ENCODE measurements around the gene ZNF837. TPM values are rescaled to one million over a fixed set of nuclear protein-coding genes. Genes with fewer than 3 reads are reported as not detected.
A peak's percentile ranks its signal among the peaks of the same experiment; 100 is the strongest.

The ZNF837 gene
- total and polyA plus RNA-seq, 2 of the 4 experiments (the other 2 are of a cell fraction), result 0.54 to 1.2 TPM

GRCh38 chr19:58346961-58347929 is 33.6 kb downstream of the ZNF837 start:
- Histone ChIP-seq H3K9ac (ENCODE audit: low read depth, low read length) (peak overlapping the region; percentile 69), H3K36me3 (ENCODE audit: control insufficient read depth, insufficient read depth, low read length) (peaks cover 7% of the 10 kb centered on the region; the same call in 1 of the 2 replicates), H4K91ac (ENCODE audit: insufficient read depth, low read depth, low read length) (peak overlapping the region; percentile 32), H3K4me3 (ENCODE audit: insufficient read depth, low read depth, low read length) (peak overlapping the region; percentile 66), H3K56ac (ENCODE audit: extremely low read depth, insufficient read depth, low read length) (peak overlapping the region; percentile 46; the same call in 1 of the 2 replicates), H2AK5ac (ENCODE audit: low read depth, low read length) (peak overlapping the region; percentile 57), H3K9me1 (ENCODE audit: insufficient read depth, low read length) (peaks cover 3% of the 10 kb centered on the region; the same call in 1 of the 2 replicates), H3K27me3 (ENCODE audit: control insufficient read depth, insufficient read depth, low read length) (no peaks in the 10 kb centered on the region), H3K23ac (ENCODE audit: low read depth, low read length) (peak overlapping the region; percentile 45), H2BK120ac (ENCODE audit: low read depth, low read length) (no peak overlapping the region), H2AK9ac (replicated peaks; ENCODE audit: low read depth, low read length, poor library complexity) (peak overlapping the region; percentile 90), H3K27ac (ENCODE audit: insufficient read depth, low read length) (peak overlapping the region; percentile 57), H2BK20ac (ENCODE audit: low read depth, low read length) (no peak overlapping the region), H3K14ac (replicated peaks; ENCODE audit: low read depth, low read length) (peak overlapping the region; percentile 74), H3K79me1 (ENCODE audit: low read depth in 1 of 2, low read length in 2 of 2) (peaks cover 12 to 49% of the 10 kb centered on the region in 2 experiments), H4K20me1 (ENCODE audit: insufficient read depth, low read length) (no peaks in the 10 kb centered on the region; the same call in 1 of the 2 replicates), H3K4me2 (ENCODE audit: low read depth, low read length) (peak overlapping the region; percentile 82), H3K4me1 (ENCODE audit: control insufficient read depth, insufficient read depth, low read length) (peaks cover 6% of the 10 kb centered on the region; the same call in 1 of the 2 replicates), H3K9me3 (ENCODE audit: control insufficient read depth, insufficient read depth, low read length) (no peaks in the 10 kb centered on the region), H4K5ac (ENCODE audit: low read depth, low read length) (peak overlapping the region; percentile 54), H2BK5ac (ENCODE audit: low read depth, low read length, poor library complexity, severe bottlenecking) (peak overlapping the region; percentile 37), H4K8ac (ENCODE audit: low read depth in 2 of 2, low read length in 2 of 2) (peak overlapping the region; percentile 31 to 91; a peak in 3 of 4 replicates), H3K18ac (ENCODE audit: low read depth, low read length) (no peak overlapping the region; the same call in 1 of the 2 replicates), H2AFZ (replicated peaks; ENCODE audit: low read length, poor library complexity) (peak overlapping the region; percentile 99), H3K4ac (ENCODE audit: low read depth, low read length) (peak overlapping the region; percentile 72), H2BK15ac (ENCODE audit: low read depth, low read length) (no peak overlapping the region)
- ChIA-PET CTCF (no interaction called here), POLR2A (ENCODE audit: unreplicated experiment) (interaction anchor here (0.6 to 1.4 kb wide), 5 partner anchors 15 to 229 kb away, joined by 3 to 10 read pairs (median 4); partner anchors contain the start of genes TRIM28 and ZNF497)
- WGBS, 2 experiments (ENCODE audit: extremely low coverage in 2 of 2, insufficient read length in 1 of 2), result 2% methylated on average over 29 of the region's 82 CpGs; no CpG with 5 or more reads in 1 of the 2 experiments
- DNase-seq (peak; percentile 63), ATAC-seq (ENCODE audit: low read depth) (peak; percentile 98)
- BruUV-seq (replicated peaks), result TSS peak; percentile 32
- dilution Hi-C loops (cut with HindIII; ENCODE audit: low sequenced_read_pairs, unreplicated experiment) (no loop called here), intact Hi-C loops (cut with micrococcal nuclease) (loop anchor here (2.0 kb wide), 1 partner anchor 20 kb away; the partner anchor contains the start of gene ZSCAN22), in situ Hi-C loops (cut with MboI; ENCODE audit: low sequenced_read_pairs) (no loop called here)
- TF ChIP-seq MXI1 (IDR thresholded peaks at IDR 0.05; ENCODE audit: borderline replicate concordance, low read depth, low read length), result peak; percentile 63; the same call in 1 of the 2 replicates
- no peak for TF ChIP-seq ELK1 (IDR thresholded peaks at IDR 0.05; ENCODE audit: borderline replicate concordance, low read depth, low read length)
- TF ChIP-seq CTCF (conservative IDR thresholded peaks at IDR 0.05; ENCODE audit: low read depth, low read length), result no peak
- TF ChIP-seq USF2 (IDR thresholded peaks at IDR 0.05; ENCODE audit: low read depth, low read length), result no peak
- TF ChIP-seq MAZ (IDR thresholded peaks at IDR 0.05; ENCODE audit: borderline replicate concordance, low read depth, low read length), result 0 out of 2 replicates have a peak, but pooled peaks have one; percentile 25
- no peak for TF ChIP-seq CHD1 (IDR thresholded peaks at IDR 0.05; ENCODE audit: low read depth, low read length)
- peak; percentile 85 for TF ChIP-seq BHLHE40 (IDR thresholded peaks at IDR 0.05; ENCODE audit: low read depth, low read length)

Data from IMR-90 (cell line).